ENCODE data around the gene BLTP3A.
"Not testable (repeated sequence)": the region's sequence is repeated elsewhere in the genome, so short reads cannot be mapped to it uniquely, and the experiment has no call there.

Gene BLTP3A

GRCh38 chr6:34791701-34792604 lies at the start of gene BLTP3A:
TSS of gene BLTP3A (plus strand) at chr6:34792083. CDS start at chr6:34792251, 168 bp downstream.
- DNase-seq = peak; percentile 55

- DNase-seq = no peak
Observed at GRCh38 chr6:34742094-34742493, 49.8 kb upstream of the BLTP3A start.

GRCh38 chr6:34743625-34744293 lies 48.1 kb upstream of the BLTP3A start:
- no peak for DNase-seq

GRCh38 chr6:34744294-34744647 lies 47.6 kb upstream of the BLTP3A start:
- DNase-seq = not testable (repeated sequence)

- peak; percentile 19 for DNase-seq
Observed at GRCh38 chr6:34745277-34746103, 46.4 kb upstream of the BLTP3A start.

GRCh38 chr6:34746104-34746846 lies 45.6 kb upstream of the BLTP3A start:
- peak; percentile 89 for DNase-seq

- no peak for DNase-seq
Observed at GRCh38 chr6:34748757-34749156, 43.1 kb upstream of the BLTP3A start.

GRCh38 chr6:34756513-34756856 lies 35.4 kb upstream of the BLTP3A start:
- DNase-seq = peak; percentile 1

GRCh38 chr6:34757687-34758274 lies 34.1 kb upstream of the BLTP3A start:
- DNase-seq = no peak

- DNase-seq = no peak
Observed at GRCh38 chr6:34760108-34760507, 31.8 kb upstream of the BLTP3A start.

GRCh38 chr6:34761681-34762080 lies 30.2 kb upstream of the BLTP3A start:
- not testable (repeated sequence) for DNase-seq

GRCh38 chr6:34768148-34768547 lies 23.7 kb upstream of the BLTP3A start:
- no peak for DNase-seq

GRCh38 chr6:34771727-34772126 lies 20.2 kb upstream of the BLTP3A start:
- DNase-seq = no peak

- DNase-seq = no peak
Observed at GRCh38 chr6:34772940-34773339, 18.9 kb upstream of the BLTP3A start.

GRCh38 chr6:34773916-34774315 lies 18.0 kb upstream of the BLTP3A start:
- no peak for DNase-seq

- DNase-seq = no peak
Observed at GRCh38 chr6:34774967-34775366, 16.9 kb upstream of the BLTP3A start.

GRCh38 chr6:34785375-34785774 lies 6.5 kb upstream of the BLTP3A start:
- not testable (repeated sequence) for DNase-seq

- DNase-seq = not testable (repeated sequence)
Observed at GRCh38 chr6:34787152-34787551, 4.7 kb upstream of the BLTP3A start.

- no peak for DNase-seq
Observed at GRCh38 chr6:34788111-34788510, 3.8 kb upstream of the BLTP3A start.

- peak; percentile 55 for DNase-seq
Observed at GRCh38 chr6:34791164-34791700, 651 bp upstream of the BLTP3A start.

- DNase-seq = no peak
Observed at GRCh38 chr6:34792605-34793500, 970 bp downstream of the BLTP3A start.
